ENCODE results near the gene PTRH2.

GRCh38 chr17:59723041-59723440, 15.8 kb upstream of the PTRH2 start:
- TF ChIP-seq, protein P1, sequence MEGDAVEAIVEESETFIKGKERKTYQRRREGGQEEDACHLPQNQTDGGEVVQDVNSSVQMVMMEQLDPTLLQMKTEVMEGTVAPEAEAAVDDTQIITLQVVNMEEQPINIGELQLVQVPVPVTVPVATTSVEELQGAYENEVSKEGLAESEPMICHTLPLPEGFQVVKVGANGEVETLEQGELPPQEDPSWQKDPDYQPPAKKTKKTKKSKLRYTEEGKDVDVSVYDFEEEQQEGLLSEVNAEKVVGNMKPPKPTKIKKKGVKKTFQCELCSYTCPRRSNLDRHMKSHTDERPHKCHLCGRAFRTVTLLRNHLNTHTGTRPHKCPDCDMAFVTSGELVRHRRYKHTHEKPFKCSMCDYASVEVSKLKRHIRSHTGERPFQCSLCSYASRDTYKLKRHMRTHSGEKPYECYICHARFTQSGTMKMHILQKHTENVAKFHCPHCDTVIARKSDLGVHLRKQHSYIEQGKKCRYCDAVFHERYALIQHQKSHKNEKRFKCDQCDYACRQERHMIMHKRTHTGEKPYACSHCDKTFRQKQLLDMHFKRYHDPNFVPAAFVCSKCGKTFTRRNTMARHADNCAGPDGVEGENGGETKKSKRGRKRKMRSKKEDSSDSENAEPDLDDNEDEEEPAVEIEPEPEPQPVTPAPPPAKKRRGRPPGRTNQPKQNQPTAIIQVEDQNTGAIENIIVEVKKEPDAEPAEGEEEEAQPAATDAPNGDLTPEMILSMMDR (IDR thresholded peaks at IDR 0.05) = no peak
- TF ChIP-seq POLR2A (IDR thresholded peaks at IDR 0.05) = no peak
- no peak for TF ChIP-seq POLR2AphosphoS5 (IDR thresholded peaks at IDR 0.05)

All from transverse colon (tissue), 4 donors.